Germinal center (tissue), 1 donor: ENCODE measurements around the gene SYNPO.

Experiments used
- DNase-seq: peaks from one replicate; pipeline ENCODE4 v3.0.0; 2012; ENCODE audit warnings: mixed read lengths, low spot score

SYNPO gene

GRCh38 chr5:150625831-150626746, 14.4 kb upstream of the SYNPO start:
- DNase-seq: peak; percentile 66

GRCh38 chr5:150626853-150627276, 13.6 kb upstream of the SYNPO start:
- DNase-seq: no peak

GRCh38 chr5:150627731-150628545, 12.5 kb upstream of the SYNPO start:
- DNase-seq: no peak

GRCh38 chr5:150628936-150629485, 11.4 kb upstream of the SYNPO start:
- no peak for DNase-seq

- no peak for DNase-seq
These were observed 10.4 kb upstream of the SYNPO start for GRCh38 chr5:150630016-150630415.

- DNase-seq: no peak
These were observed 9.8 kb upstream of the SYNPO start for GRCh38 chr5:150630461-150631325.

DNA sequence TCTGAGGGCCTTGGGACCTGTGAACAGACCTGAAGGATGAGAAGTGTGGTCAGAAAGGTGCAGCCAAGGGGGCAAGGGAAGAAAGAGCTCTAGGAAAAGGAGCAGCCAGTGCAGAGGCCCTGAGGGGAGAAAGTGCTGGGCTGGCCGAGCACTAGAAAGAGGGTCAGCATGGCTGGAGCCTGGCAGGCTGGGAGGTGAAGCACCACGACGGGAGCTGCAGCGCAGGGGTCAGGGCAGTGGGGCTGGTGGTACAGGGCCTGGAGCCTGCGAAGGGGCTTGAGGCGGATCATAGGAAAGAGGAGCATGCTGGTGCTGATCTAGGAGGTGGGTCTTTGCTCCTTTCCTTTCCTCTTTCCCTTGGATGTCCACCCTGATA, 9.1 kb upstream of the SYNPO start:
- DNase-seq: no peak

DNA sequence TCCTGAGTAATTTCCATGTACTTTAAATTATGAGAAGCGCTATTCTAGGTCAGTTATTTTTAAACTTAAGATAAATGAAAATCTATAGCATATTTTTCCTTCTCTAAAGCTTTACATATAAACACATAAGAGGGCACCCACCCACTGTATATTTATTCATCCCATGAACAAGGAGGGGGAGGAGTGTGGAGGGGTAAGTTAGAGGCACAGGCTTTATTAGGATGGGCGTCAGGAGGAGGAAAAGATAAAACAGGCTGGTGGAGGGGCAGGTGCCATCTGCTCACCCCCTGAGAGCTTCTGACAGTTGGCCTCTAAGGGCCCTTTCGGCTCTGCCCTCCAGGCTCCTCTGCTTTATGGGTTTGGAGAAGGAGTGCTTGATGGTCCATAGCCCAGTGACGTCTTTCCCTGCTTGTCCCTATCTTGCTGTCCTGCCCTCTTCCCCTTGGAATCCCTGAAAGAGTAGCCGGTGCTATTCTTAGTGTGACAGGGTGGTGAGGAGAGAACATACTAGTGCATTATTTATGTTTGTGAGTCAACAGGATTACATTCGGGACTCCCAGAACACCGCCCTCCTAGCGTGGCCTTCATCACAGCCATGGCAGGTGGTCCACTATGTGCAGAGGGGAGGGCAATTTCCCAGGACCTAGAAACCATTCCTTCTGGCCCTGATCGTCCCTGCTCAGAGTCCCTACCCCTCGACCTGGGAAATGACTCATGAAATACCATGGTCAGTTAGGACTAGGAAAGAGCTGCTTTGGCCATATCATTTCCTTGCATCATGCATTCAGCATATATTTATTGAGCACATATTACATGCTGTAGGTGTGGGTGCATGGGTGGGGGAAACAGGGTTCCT, 7.9 kb upstream of the SYNPO start:
- no peak for DNase-seq

GRCh38 chr5:150633429-150633828, 7.0 kb upstream of the SYNPO start:
- DNase-seq: no peak

- DNase-seq: no peak
These were observed 3.8 kb upstream of the SYNPO start for GRCh38 chr5:150636391-150637244.

- no peak for DNase-seq
These were observed 3.0 kb upstream of the SYNPO start for GRCh38 chr5:150637245-150638052.

- no peak for DNase-seq
These were observed 2.4 kb upstream of the SYNPO start for GRCh38 chr5:150638053-150638444.

DNA sequence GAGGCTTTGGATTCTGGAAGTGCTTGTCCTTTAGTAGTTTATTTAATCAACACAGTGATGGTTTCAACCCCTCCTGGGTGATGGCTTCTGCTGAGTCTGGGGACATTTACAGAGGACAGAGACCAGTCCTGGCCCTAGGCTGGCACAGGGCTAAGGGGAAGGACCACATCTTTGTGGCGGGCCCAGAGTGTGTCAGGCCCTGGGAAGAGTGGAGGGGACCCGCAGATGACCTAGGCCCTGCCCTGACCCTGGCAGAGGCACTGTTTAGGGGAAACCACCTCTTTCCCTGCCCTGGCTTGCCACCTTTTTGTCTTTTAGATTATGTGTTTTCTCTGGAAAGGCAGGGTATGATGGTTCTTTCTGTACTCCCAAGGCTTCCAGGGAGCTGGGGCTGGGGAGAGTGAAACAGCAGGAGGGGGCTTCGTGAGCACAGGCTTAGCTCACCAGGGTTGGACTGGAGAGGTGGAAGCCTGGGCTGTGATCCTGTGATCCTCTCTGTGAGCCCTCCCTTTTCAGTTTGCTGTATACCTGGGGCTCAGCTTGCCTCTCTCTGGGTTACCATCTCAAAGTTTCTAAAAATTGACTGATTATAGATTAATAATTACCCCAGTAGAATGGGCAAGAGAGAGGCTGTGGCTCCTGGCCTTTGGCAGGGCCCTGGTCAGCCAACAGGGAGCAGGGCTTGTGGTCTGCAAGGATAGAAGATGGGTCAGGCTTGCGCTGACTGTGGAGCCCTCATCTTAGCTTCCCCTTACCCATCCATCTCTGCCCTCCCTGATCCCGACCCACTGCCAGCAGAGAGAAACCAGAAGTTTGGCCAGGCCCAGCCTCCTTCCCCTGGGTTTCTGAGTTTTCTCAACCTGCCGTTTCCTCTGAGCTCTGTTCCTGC, 1.7 kb upstream of the SYNPO start:
- DNase-seq: no peak

DNA sequence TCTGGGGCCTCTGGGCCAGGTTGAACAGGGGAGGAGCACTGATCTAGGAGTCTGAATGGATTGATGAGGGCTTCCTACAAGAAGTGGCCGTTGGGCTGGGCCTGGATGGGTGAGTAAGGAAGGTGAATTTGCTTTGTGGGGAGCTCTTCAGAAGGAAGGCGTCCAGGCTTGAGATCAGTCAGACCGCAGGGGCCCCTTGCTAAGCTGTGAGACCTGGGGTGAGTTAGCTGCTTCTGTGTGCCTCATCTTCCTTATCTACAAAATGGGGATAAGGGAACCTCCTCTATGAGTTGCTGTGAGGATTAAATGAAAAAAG, 1.1 kb upstream of the SYNPO start:
- DNase-seq: no peak

GRCh38 chr5:150639751-150640150, 709 bp upstream of the SYNPO start:
- DNase-seq: no peak

- no peak for DNase-seq
These were observed 628 bp downstream of the SYNPO start for GRCh38 chr5:150641006-150641570.

GRCh38 chr5:150641824-150642566, 1.5 kb downstream of the SYNPO start:
- no peak for DNase-seq
